DOHH2 (cell line): ENCODE results near the gene SMARCB1.

Source experiments
- H3F3A ChIP-seq: fragments of 200-600 bp; sonication (generic), shearing (Covaris generic); 2 replicates; pipeline ENCODE4 v1.6.0; 2016; ENCODE audit warnings: antibody characterized with exemption, mild to moderate bottlenecking; ENCODE audit not compliant: control insufficient read depth, insufficient read depth
- H3K27ac ChIP-seq: fragments of 200-600 bp; sonication (generic); 2 replicates; pipeline ENCODE4 v1.5.1; 2014; ENCODE audit warnings: low read depth, mild to moderate bottlenecking, low read length, moderate library complexity
- H3K27me3 ChIP-seq: fragments of 200-600 bp; sonication (generic); 2 replicates; pipeline ENCODE4 v1.6.1; 2014; ENCODE audit warnings: mild to moderate bottlenecking, low read length, mixed read lengths; ENCODE audit not compliant: control insufficient read depth
- H3K36me3 ChIP-seq: fragments of 200-600 bp; sonication (generic); 2 replicates; pipeline ENCODE4 v1.6.1; 2014; ENCODE audit warnings: mild to moderate bottlenecking, low read length, moderate library complexity, mixed read lengths; ENCODE audit not compliant: control insufficient read depth
- H3K4me1 ChIP-seq: fragments of 200-600 bp; sonication (generic); 2 replicates; pipeline ENCODE4 v1.6.1; 2014; ENCODE audit warnings: mild to moderate bottlenecking, low read length, mixed read lengths; ENCODE audit not compliant: control insufficient read depth
- H3K4me2 ChIP-seq: fragments of 200-600 bp; sonication (generic); 2 replicates; pipeline ENCODE4 v1.6.0; 2014; ENCODE audit warnings: mild to moderate bottlenecking, low read length, moderate library complexity
- H3K4me3 ChIP-seq: fragments of 200-600 bp; sonication (generic); 2 replicates; pipeline ENCODE4 v1.5.1; 2014; ENCODE audit warnings: mild to moderate bottlenecking, low read length, mixed read lengths
- H3K79me2 ChIP-seq: fragments of 200-600 bp; sonication (generic); 2 replicates; pipeline ENCODE4 v1.6.1; 2014; ENCODE audit warnings: mild to moderate bottlenecking, low read length, mixed read lengths; ENCODE audit not compliant: control insufficient read depth
- H3K9me2 ChIP-seq: fragments of 200-600 bp; sonication (generic); replicated peaks from 2 replicates; pipeline ENCODE4 v1.6.1; 2014; ENCODE audit warnings: mild to moderate bottlenecking, low read length, mixed read lengths; ENCODE audit not compliant: control insufficient read depth
- H3K9me3 ChIP-seq: fragments of 200-600 bp; sonication (generic); 2 replicates; pipeline ENCODE4 v1.6.1; 2014; ENCODE audit warnings: antibody characterized with exemption, low read length, mixed read lengths; ENCODE audit not compliant: control insufficient read depth, insufficient read depth
- H4K20me1 ChIP-seq: fragments of 200-600 bp; sonication (generic); 2 replicates; pipeline ENCODE4 v1.6.0; 2014; ENCODE audit warnings: low read depth, mild to moderate bottlenecking, antibody characterized with exemption, low read length, moderate library complexity; ENCODE audit not compliant: control insufficient read depth, insufficient read depth
- EZH2phosphoT487 ChIP-seq: fragments of 200-600 bp; sonication (generic); IDR thresholded peaks from 2 replicates; pipeline ENCODE4 v1.6.1; 2017; ENCODE audit warnings: borderline replicate concordance, mild to moderate bottlenecking, antibody characterized with exemption, low read length, moderate library complexity, mixed read lengths
- TF ChIP-seq, protein P1 (sequence below): fragments of 200-600 bp; sonication (generic); IDR thresholded peaks from one replicate; pipeline ENCODE4 v1.5.1; 2014; ENCODE audit warnings: antibody characterized with exemption, mild to moderate bottlenecking, low read depth, low read length; ENCODE audit not compliant: poor library complexity, severe bottlenecking

SMARCB1 gene

DNA sequence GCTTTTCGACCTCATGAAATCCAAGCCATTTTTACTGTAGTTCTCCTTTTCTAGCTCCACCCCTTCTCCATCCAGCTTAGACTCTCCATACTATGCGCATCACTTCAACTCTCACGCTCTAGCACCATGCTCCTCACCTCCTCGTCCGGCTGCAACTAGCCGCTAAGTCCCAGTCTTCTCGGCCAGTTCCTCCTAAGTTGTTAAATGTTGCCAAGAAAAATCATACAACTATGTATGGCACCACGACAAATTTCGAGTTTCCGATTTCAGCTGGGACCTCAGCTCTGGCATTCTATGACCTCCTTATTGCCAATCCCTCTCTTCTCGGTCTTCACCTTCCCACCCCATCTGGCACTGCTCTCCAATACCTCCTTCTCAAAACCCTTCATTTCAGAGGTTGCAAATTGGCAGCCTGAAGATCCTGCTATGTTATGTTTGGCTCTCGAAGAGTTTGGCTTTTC lies 36.9 kb upstream of the SMARCB1 start:
- Histone ChIP-seq H3K36me3 (peaks cover 21% of the 10 kb centered on the region), H3K4me2 (peak overlapping the region; percentile 88), H3F3A (peaks cover 24% of the 10 kb centered on the region), H3K9me3 (no peaks in the 10 kb centered on the region), H3K79me2 (peaks cover 23% of the 10 kb centered on the region), H4K20me1 (no peaks in the 10 kb centered on the region), H3K27ac (no peak overlapping the region), H3K27me3 (no peaks in the 10 kb centered on the region), H3K4me1 (peaks cover 41% of the 10 kb centered on the region), H3K9me2 (no peaks in the 10 kb centered on the region), H3K4me3 (peak overlapping the region; percentile 97)
- TF ChIP-seq, protein P1, sequence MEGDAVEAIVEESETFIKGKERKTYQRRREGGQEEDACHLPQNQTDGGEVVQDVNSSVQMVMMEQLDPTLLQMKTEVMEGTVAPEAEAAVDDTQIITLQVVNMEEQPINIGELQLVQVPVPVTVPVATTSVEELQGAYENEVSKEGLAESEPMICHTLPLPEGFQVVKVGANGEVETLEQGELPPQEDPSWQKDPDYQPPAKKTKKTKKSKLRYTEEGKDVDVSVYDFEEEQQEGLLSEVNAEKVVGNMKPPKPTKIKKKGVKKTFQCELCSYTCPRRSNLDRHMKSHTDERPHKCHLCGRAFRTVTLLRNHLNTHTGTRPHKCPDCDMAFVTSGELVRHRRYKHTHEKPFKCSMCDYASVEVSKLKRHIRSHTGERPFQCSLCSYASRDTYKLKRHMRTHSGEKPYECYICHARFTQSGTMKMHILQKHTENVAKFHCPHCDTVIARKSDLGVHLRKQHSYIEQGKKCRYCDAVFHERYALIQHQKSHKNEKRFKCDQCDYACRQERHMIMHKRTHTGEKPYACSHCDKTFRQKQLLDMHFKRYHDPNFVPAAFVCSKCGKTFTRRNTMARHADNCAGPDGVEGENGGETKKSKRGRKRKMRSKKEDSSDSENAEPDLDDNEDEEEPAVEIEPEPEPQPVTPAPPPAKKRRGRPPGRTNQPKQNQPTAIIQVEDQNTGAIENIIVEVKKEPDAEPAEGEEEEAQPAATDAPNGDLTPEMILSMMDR, result no peak
- TF ChIP-seq EZH2phosphoT487, result no peak

DNA sequence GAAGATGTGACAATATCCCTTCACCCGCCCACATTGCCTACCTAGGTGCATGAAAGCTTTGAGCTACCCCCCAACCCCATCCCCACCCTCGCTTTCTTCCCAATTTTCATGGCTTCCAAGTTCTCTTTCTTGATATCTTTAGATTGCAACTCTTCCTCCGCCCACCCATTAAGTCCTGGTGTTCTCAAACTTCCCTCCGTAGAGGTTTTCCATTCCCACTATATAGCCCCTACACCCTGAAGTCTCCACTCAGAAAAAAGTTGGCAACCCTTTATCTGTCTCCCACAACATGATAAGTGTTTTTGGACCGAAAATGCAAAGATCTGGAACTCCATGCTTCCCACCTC lies 36.4 kb upstream of the SMARCB1 start:
- peaks cover 23% of the 10 kb centered on the region for H3K79me2 ChIP-seq
- H3K4me1 ChIP-seq, result peaks cover 46% of the 10 kb centered on the region
- peak overlapping the region; percentile 97 for H3K4me3 ChIP-seq
- no peaks in the 10 kb centered on the region for H3K27me3 ChIP-seq
- H4K20me1 ChIP-seq, result no peaks in the 10 kb centered on the region
- TF ChIP-seq EZH2phosphoT487, result no peak
- TF ChIP-seq, protein P1, result no peak
- peaks cover 29% of the 10 kb centered on the region for H3F3A ChIP-seq
- no peaks in the 10 kb centered on the region for H3K9me3 ChIP-seq
- H3K27ac ChIP-seq, result peak overlapping the region; percentile 5; the same call in 1 of the 2 replicates
- no peaks in the 10 kb centered on the region for H3K9me2 ChIP-seq
- H3K36me3 ChIP-seq, result peaks cover 21% of the 10 kb centered on the region
- peak overlapping the region; percentile 88 for H3K4me2 ChIP-seq

DNA sequence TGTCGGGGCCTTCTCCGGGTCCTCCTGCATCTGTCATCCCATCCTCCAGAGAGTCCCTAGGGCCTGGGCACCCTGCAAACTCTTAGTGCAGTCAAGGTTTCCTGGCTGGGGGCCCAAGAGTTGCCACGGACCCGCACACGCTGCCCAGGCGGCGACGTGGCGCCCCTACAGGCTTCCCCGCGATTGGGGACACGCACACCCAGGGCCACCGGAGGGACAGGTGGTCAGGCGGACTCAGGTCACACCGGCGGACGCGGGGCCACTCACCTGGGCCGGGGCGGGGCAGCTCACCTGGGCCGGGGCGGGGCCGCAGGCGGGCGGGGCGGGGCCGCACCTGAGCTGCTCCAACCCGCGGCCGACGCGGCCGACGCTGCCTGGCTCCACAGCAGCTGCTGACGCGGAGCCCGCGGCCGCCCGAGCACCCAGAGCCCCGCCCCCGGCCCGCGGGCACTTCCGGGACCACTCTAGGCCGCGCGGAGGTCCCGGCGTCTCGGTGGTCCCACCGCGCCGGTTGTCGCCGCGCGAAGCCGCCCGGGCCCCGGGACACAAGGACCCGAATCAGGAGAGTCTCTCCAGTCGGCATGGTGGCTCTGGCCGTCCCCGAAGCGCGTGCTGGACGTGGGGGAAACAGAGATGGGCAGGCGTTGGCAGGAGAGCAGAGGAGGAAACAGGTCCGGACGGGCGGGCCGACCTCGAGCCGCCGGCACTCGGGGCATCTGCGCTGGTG lies 35.9 kb upstream of the SMARCB1 start, which contains the start of gene ZNF70:
ZNF70 (minus strand) TSS at position 399 of the 727 bp plus-strand sequence. CDS start 5,972 bp downstream, outside the sequence.
- no peak for TF ChIP-seq EZH2phosphoT487
- TF ChIP-seq, protein P1, result peak; percentile 43
- Histone ChIP-seq H3K36me3 (peaks cover 21% of the 10 kb centered on the region), H4K20me1 (no peaks in the 10 kb centered on the region), H3K9me2 (no peaks in the 10 kb centered on the region), H3F3A (peaks cover 33% of the 10 kb centered on the region), H3K4me3 (peak within 1 kb of the TSS; percentile 97), H3K4me1 (peaks cover 51% of the 10 kb centered on the region), H3K27me3 (no peaks in the 10 kb centered on the region), H3K9me3 (no peaks in the 10 kb centered on the region), H3K4me2 (peak within 1 kb of the TSS; percentile 88), H3K79me2 (peaks cover 23% of the 10 kb centered on the region), H3K27ac (peak within 1 kb of the TSS; percentile 92)
